Nephron (organoid): Measurements from ENCODE around the gene TPCN2.

ENCODE experiments used
- H3K27ac Mint-ChIP-seq, 3 experiments: 2 replicates each; pipeline ENCODE4 v1.8.0; 2020; ENCODE audit warnings: mixed read lengths in 3 of 3, mild to moderate bottlenecking in 2 of 3, moderate library complexity in 1 of 3
- H3K27me3 Mint-ChIP-seq: 2 replicates; pipeline ENCODE4 v1.8.0; 2021; ENCODE audit warnings: low read depth, mild to moderate bottlenecking, moderate library complexity, mixed read lengths
- H3K36me3 Mint-ChIP-seq: 2 replicates; pipeline ENCODE4 v1.8.0; 2020; ENCODE audit warnings: low read depth, mixed read lengths
- H3K4me1 Mint-ChIP-seq: 2 replicates; pipeline ENCODE4 v1.8.0; 2020; ENCODE audit warnings: mixed read lengths
- H3K4me3 Mint-ChIP-seq, 3 experiments: 2 replicates each; pipeline ENCODE4 v1.8.0; 2020; ENCODE audit warnings: mild to moderate bottlenecking in 3 of 3, mixed read lengths in 3 of 3, moderate library complexity in 2 of 3
- H3K9me3 Mint-ChIP-seq: 2 replicates; pipeline ENCODE4 v1.8.0; 2020; ENCODE audit warnings: mixed read lengths
- CTCF ChIP-seq, 3 experiments: fragments of 200-600 bp; sonication (generic); IDR thresholded peaks; one replicate each; pipeline ENCODE4 v1.5.0; 2021; ENCODE audit warnings: antibody characterized with exemption in 3 of 3; ENCODE audit not compliant: unreplicated experiment in 3 of 3

Gene TPCN2

GRCh38 chr11:69099180-69099579 lies 50.4 kb downstream of the TPCN2 start:
- H3K36me3 Mint-ChIP-seq = no peaks in the 10 kb centered on the region
- TF ChIP-seq CTCF (IDR thresholded peaks at IDR 0.05; ENCODE audit: unreplicated experiment in 3 of 3) = no peak
- no peak overlapping the region for H3K27ac Mint-ChIP-seq
- no peaks in the 10 kb centered on the region for H3K4me1 Mint-ChIP-seq
- H3K4me3 Mint-ChIP-seq = no peak overlapping the region
- peaks cover 6% of the 10 kb centered on the region for H3K27me3 Mint-ChIP-seq
- no peaks in the 10 kb centered on the region for H3K9me3 Mint-ChIP-seq

- Mint-ChIP-seq H3K27ac (no peak overlapping the region), H3K4me3 (no peak overlapping the region), H3K27me3 (peaks cover 10% of the 10 kb centered on the region), H3K9me3 (no peaks in the 10 kb centered on the region), H3K4me1 (no peaks in the 10 kb centered on the region), H3K36me3 (no peaks in the 10 kb centered on the region)
- no peak for TF ChIP-seq CTCF (IDR thresholded peaks at IDR 0.05; ENCODE audit: unreplicated experiment in 3 of 3)
Measured at GRCh38 chr11:69100454-69101114, 51.9 kb downstream of the TPCN2 start.

- Mint-ChIP-seq H3K4me3 (no peak overlapping the region), H3K9me3 (no peaks in the 10 kb centered on the region), H3K36me3 (no peaks in the 10 kb centered on the region), H3K27me3 (peaks cover 10% of the 10 kb centered on the region), H3K27ac (no peak overlapping the region), H3K4me1 (peaks cover 4% of the 10 kb centered on the region)
- TF ChIP-seq CTCF (IDR thresholded peaks at IDR 0.05; ENCODE audit: unreplicated experiment in 3 of 3) = peak; percentile 98 to 99 (median 99)
Measured at GRCh38 chr11:69101115-69101791, 52.5 kb downstream of the TPCN2 start.

- Mint-ChIP-seq H3K9me3 (no peaks in the 10 kb centered on the region), H3K27ac (no peak overlapping the region), H3K27me3 (peaks cover 10% of the 10 kb centered on the region), H3K4me1 (peaks cover 4% of the 10 kb centered on the region), H3K36me3 (peaks cover 3% of the 10 kb centered on the region), H3K4me3 (no peak overlapping the region)
- TF ChIP-seq CTCF (IDR thresholded peaks at IDR 0.05; ENCODE audit: unreplicated experiment in 3 of 3) = no peak
Measured at GRCh38 chr11:69101792-69102695, 53.3 kb downstream of the TPCN2 start.

GRCh38 chr11:69102732-69103615 lies 54.2 kb downstream of the TPCN2 start:
- Mint-ChIP-seq H3K36me3 (peaks cover 3% of the 10 kb centered on the region), H3K4me3 (no peak overlapping the region), H3K4me1 (peaks cover 4% of the 10 kb centered on the region), H3K27me3 (peaks cover 10% of the 10 kb centered on the region), H3K27ac (no peak overlapping the region), H3K9me3 (no peaks in the 10 kb centered on the region)
- TF ChIP-seq CTCF (IDR thresholded peaks at IDR 0.05; ENCODE audit: unreplicated experiment in 3 of 3) = peak in 1 of 3 experiments; percentile 26
